GM23338 (cell line): ENCODE data around the gene PDSS2. TPM values are rescaled to one million over a fixed set of nuclear protein-coding genes. Genes with fewer than 3 reads are reported as not detected.

ENCODE experiments used
- ATAC-seq: fragments of 200-7000 bp; cut with Tn5 transposase; 3 replicates; pipeline ENCODE4 v1.9.1; 2020
- DNase-seq: peaks from one replicate; pipeline ENCODE4 v3.0.0-alpha.2; 2015; ENCODE audit warnings: low spot score
- H2AFZ ChIP-seq: fragments of 200-600 bp; sonication (generic); 2 replicates; pipeline ENCODE4 v1.8.0; 2016; ENCODE audit warnings: antibody characterized with exemption, mild to moderate bottlenecking, moderate library complexity
- H3F3A ChIP-seq: fragments of 200-600 bp; sonication (generic); replicated peaks from 2 replicates; pipeline ENCODE4 v1.8.0; 2017; ENCODE audit warnings: antibody characterized with exemption, mixed run types, low read depth
- H3K27ac ChIP-seq: fragments of 200-600 bp; sonication (generic); 2 replicates; pipeline ENCODE4 v1.6.1; 2016; ENCODE audit warnings: low read depth
- H3K27me3 ChIP-seq: fragments of 200-600 bp; sonication (generic); 2 replicates; pipeline ENCODE4 v1.8.0; 2016; ENCODE audit warnings: mild to moderate bottlenecking, mixed run types, moderate library complexity; ENCODE audit not compliant: insufficient read depth
- H3K36me3 ChIP-seq: fragments of 200-600 bp; sonication (generic); 2 replicates; pipeline ENCODE4 v1.8.0; 2016; ENCODE audit warnings: mild to moderate bottlenecking; ENCODE audit not compliant: insufficient read depth
- H3K4me1 ChIP-seq: fragments of 200-600 bp; sonication (generic); 2 replicates; pipeline ENCODE4 v1.8.0; 2016; ENCODE audit warnings: mild to moderate bottlenecking, moderate library complexity; ENCODE audit not compliant: insufficient read depth
- H3K4me2 ChIP-seq: fragments of 200-600 bp; sonication (generic); 2 replicates; pipeline ENCODE4 v1.7.1; 2017; ENCODE audit warnings: mixed run types
- H3K4me3 ChIP-seq: fragments of 200-600 bp; sonication (generic); 2 replicates; pipeline ENCODE4 v1.6.1; 2016; ENCODE audit warnings: mixed run types
- H3K79me2 ChIP-seq: fragments of 200-600 bp; sonication (generic); replicated peaks from 2 replicates; pipeline ENCODE4 v1.8.0; 2017; ENCODE audit warnings: mild to moderate bottlenecking; ENCODE audit not compliant: insufficient read depth
- H3K9me2 ChIP-seq: fragments of 200-600 bp; sonication (generic); 2 replicates; pipeline ENCODE4 v1.8.0; 2017; ENCODE audit not compliant: insufficient read depth
- H4K20me1 ChIP-seq: fragments of 200-600 bp; sonication (generic); replicated peaks from 2 replicates; pipeline ENCODE4 v1.8.0; 2017; ENCODE audit warnings: mild to moderate bottlenecking; ENCODE audit not compliant: insufficient read depth
- H3K27ac Mint-ChIP-seq: 2 replicates; pipeline ENCODE4 v1.8.0; 2020; ENCODE audit warnings: inconsistent platforms, mild to moderate bottlenecking, moderate library complexity, mixed read lengths
- H3K27me3 Mint-ChIP-seq: 3 replicates; pipeline ENCODE4 v1.8.0; 2022; ENCODE audit warnings: low read depth, mild to moderate bottlenecking, moderate library complexity, mixed read lengths, inconsistent platforms; ENCODE audit not compliant: insufficient read depth, poor library complexity
- H3K36me3 Mint-ChIP-seq: 3 replicates; pipeline ENCODE4 v1.8.0; 2021; ENCODE audit warnings: low read depth, mild to moderate bottlenecking, inconsistent platforms, moderate library complexity, mixed read lengths
- H3K4me1 Mint-ChIP-seq: 3 replicates; pipeline ENCODE4 v1.8.0; 2020; ENCODE audit warnings: mild to moderate bottlenecking, inconsistent platforms, mixed read lengths
- H3K4me3 Mint-ChIP-seq: 3 replicates; pipeline ENCODE4 v1.8.0; 2021; ENCODE audit warnings: moderate library complexity, mild to moderate bottlenecking, inconsistent platforms, mixed read lengths
- H3K9me3 Mint-ChIP-seq: 3 replicates; pipeline ENCODE4 v1.8.0; 2020; ENCODE audit warnings: moderate library complexity, mild to moderate bottlenecking, inconsistent platforms, mixed read lengths
- CREB1 ChIP-seq: fragments of 250-450 bp; sonication (Bioruptor Pico); IDR thresholded peaks from 2 replicates; pipeline ENCODE4 v1.5.0; 2020; ENCODE audit warnings: low read depth, mild to moderate bottlenecking, moderate library complexity
- EZH2 ChIP-seq: fragments of 200-600 bp; sonication (generic); IDR thresholded peaks from one replicate; pipeline ENCODE4 v1.8.0; 2017; ENCODE audit warnings: antibody characterized with exemption, mild to moderate bottlenecking, low read depth; ENCODE audit not compliant: unreplicated experiment
- JUNB ChIP-seq: IDR thresholded peaks from one replicate; pipeline ENCODE4 v1.6.1; 2016; ENCODE audit warnings: antibody characterized with exemption; ENCODE audit not compliant: unreplicated experiment
- STAT1 ChIP-seq: IDR thresholded peaks from one replicate; pipeline ENCODE4 v1.6.1; 2016; ENCODE audit warnings: antibody characterized with exemption; ENCODE audit not compliant: unreplicated experiment
- ZNF462 ChIP-seq: fragments of 250-450 bp; sonication (Bioruptor Pico); IDR thresholded peaks from 2 replicates; pipeline ENCODE4 v1.5.0; 2020; ENCODE audit warnings: mild to moderate bottlenecking, moderate library complexity
- polyA plus RNA-seq: library from polyadenylated mRNA; unstranded; fragments of >200 nt; fragmentation: Nextera tagmentation; extraction: Ambion mirVana; gene quantifications from 2 replicates; pipeline ENCODE4 v1.2.1, GENCODE V29; 2016
- total RNA-seq: library from RNA; depleted of rRNA; stranded (reverse); fragments of >200 nt; shearing (Covaris generic); gene quantifications from 2 replicates; pipeline ENCODE4 v1.2.3, GENCODE V29; 2014
- TF ChIP-seq, protein P1 (sequence below), 2 experiments: fragments of 200-600 bp in 1 of 2; sonication (generic) in 1 of 2; conservative IDR thresholded peaks; 2 replicates each; pipeline versions ENCODE4 v1.5.1 to v1.6.1; 2016 to 2017; ENCODE audit warnings: antibody characterized with exemption in 2 of 2, low read depth in 2 of 2, mild to moderate bottlenecking in 2 of 2, moderate library complexity in 1 of 2

The PDSS2 gene
- total and polyA plus RNA-seq, 2 experiments from 2014 or later = 7.3 to 16.7 TPM

DNA sequence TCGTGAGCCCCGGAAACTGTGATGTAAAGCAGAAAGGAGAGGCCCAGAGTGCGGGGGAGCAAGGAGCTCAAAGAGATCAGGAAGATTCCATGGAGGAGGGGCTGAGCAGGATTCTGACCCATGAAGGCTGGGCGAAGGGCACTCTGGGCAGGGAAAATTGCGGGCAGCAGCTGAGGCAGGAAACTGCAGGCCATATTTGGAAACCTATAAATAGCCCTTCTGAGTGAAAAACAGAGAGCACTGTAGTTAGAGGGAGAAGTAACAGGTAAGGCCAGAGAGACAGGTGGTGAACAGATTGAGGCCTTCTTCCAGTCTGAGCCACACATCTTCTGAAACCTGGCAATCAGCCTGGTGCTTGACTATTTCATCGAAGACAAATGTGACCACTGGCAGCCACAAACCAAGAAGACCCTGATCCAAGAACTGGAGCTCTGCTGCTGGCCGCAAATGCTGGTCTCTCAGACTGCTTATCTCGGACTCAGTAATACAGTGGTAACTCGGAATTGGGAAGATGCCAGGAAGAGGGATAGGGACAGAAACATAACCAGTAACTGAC is 329.9 kb downstream of the PDSS2 start (continued):
- TF ChIP-seq ZNF462 = no peak
- no peak for TF ChIP-seq JUNB
- TF ChIP-seq CREB1 (CRISPR knock-in tag) = no peak

GRCh38 chr6:107128577-107128976 is 330.8 kb downstream of the PDSS2 start:
- no peak overlapping the region for H2AFZ ChIP-seq
- no peak overlapping the region for H3K27ac Mint-ChIP-seq
- H3K4me1 ChIP-seq = no peaks in the 10 kb centered on the region; the same call in 1 of the 2 replicates
- peaks cover 3% of the 10 kb centered on the region for H3K27me3 Mint-ChIP-seq
- ATAC-seq (no peak), DNase-seq (no peak)
- H3K4me2 ChIP-seq = no peak overlapping the region
- H3K27me3 ChIP-seq = no peaks in the 10 kb centered on the region
- no peaks in the 10 kb centered on the region for H3K36me3 ChIP-seq
- peaks cover 22% of the 10 kb centered on the region for H3K4me1 Mint-ChIP-seq
- H4K20me1 ChIP-seq = no peaks in the 10 kb centered on the region
- H3K27ac ChIP-seq = no peak overlapping the region
- no peaks in the 10 kb centered on the region for H3K9me2 ChIP-seq
- H3K9me3 Mint-ChIP-seq = no peaks in the 10 kb centered on the region
- no peaks in the 10 kb centered on the region for H3K36me3 Mint-ChIP-seq
- no peak overlapping the region for H3K4me3 Mint-ChIP-seq
- no peaks in the 10 kb centered on the region for H3K79me2 ChIP-seq
- H3F3A ChIP-seq = no peaks in the 10 kb centered on the region
- H3K4me3 ChIP-seq = no peak overlapping the region
- TF ChIP-seq, protein P1, sequence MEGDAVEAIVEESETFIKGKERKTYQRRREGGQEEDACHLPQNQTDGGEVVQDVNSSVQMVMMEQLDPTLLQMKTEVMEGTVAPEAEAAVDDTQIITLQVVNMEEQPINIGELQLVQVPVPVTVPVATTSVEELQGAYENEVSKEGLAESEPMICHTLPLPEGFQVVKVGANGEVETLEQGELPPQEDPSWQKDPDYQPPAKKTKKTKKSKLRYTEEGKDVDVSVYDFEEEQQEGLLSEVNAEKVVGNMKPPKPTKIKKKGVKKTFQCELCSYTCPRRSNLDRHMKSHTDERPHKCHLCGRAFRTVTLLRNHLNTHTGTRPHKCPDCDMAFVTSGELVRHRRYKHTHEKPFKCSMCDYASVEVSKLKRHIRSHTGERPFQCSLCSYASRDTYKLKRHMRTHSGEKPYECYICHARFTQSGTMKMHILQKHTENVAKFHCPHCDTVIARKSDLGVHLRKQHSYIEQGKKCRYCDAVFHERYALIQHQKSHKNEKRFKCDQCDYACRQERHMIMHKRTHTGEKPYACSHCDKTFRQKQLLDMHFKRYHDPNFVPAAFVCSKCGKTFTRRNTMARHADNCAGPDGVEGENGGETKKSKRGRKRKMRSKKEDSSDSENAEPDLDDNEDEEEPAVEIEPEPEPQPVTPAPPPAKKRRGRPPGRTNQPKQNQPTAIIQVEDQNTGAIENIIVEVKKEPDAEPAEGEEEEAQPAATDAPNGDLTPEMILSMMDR (conservative IDR thresholded peaks at IDR 0.05; ENCODE audit: low read depth in 2 of 2) = no peak
- TF ChIP-seq ZNF462 = no peak
- no peak for TF ChIP-seq EZH2
- TF ChIP-seq STAT1 = no peak
